HPDE6-E6E7 (cell line): ENCODE results near the gene TMEM205.
A peak's percentile ranks its signal among the peaks of the same experiment; 100 is the strongest.
"Not testable (repeated sequence)": the region's sequence is repeated elsewhere in the genome, so short reads cannot be mapped to it uniquely, and the experiment has no call there.

ENCODE experiments used
- DNase-seq: peaks from one replicate; pipeline ENCODE4 v3.0.0; 2011; ENCODE audit warnings: missing footprints; ENCODE audit errors: extremely low spot score

TMEM205 gene

GRCh38 chr19:11346104-11346940 lies at the start of gene TMEM205, which contains the start of gene CCDC159:
Gene TMEM205 (minus strand): TSS chr19:11346268. CDS start chr19:11345619, 649 bp downstream.
Gene CCDC159 (plus strand): TSS chr19:11346519. CDS start chr19:11346607, 88 bp downstream.
- DNase-seq = peak; percentile 97

- DNase-seq = no peak
These were observed 45.0 kb upstream of the TMEM205 start for GRCh38 chr19:11390933-11391680.

DNA sequence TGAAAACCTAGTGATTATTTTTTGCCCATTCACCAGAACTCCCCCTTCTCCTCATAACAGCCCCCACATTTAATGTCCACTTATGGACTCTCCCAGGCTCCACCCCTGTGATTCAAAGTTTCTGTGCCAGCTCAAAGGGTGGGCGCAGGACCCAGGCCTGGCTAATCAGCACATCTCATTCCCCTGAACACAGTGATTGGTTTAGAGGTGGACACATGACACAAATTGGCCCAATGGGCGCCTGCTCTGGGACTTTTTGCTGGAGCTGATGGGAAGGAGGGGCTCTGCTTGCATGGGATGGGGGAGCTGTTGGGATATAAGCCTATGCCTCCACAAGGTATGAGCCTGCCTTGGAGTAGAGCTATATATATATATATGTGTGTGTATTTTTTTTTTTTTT lies 44.3 kb upstream of the TMEM205 start:
- no peak for DNase-seq

GRCh38 chr19:11387162-11388034 lies 41.3 kb upstream of the TMEM205 start:
- no peak for DNase-seq

DNA sequence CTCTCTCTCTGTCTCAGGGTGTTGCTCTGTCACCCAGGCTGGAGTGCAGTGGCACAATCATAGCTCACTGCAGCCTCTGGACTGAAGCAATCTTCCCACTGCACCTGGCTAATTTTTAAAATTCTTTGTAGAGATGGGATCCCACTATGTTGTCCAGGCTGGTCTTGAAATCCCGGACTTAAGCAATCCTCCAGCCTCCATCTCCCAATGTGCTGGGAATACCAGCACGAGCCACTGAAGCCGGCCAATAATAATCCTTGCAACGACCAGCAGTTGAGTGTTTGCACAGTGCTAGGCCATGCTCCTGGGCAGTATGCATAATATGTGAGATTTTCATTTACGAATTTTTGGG lies 38.7 kb upstream of the TMEM205 start:
- no peak for DNase-seq

DNA sequence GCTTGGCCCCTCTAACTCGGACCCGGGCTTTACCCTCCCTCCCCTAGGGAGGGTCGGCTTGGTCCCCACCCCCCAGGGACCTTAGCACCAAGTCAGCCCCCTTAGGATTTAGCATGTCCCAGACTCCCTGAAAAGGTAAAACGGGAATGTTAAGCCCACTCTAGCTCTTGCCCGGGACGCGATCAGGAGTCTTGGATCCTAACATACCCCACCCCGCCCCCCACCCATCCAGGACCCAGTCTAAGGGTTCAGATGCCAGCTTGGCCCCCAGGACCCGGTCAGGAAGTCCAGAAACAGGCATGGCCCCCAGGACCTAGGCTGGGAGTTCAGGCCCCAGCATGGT lies 37.6 kb upstream of the TMEM205 start:
- DNase-seq = no peak

DNA sequence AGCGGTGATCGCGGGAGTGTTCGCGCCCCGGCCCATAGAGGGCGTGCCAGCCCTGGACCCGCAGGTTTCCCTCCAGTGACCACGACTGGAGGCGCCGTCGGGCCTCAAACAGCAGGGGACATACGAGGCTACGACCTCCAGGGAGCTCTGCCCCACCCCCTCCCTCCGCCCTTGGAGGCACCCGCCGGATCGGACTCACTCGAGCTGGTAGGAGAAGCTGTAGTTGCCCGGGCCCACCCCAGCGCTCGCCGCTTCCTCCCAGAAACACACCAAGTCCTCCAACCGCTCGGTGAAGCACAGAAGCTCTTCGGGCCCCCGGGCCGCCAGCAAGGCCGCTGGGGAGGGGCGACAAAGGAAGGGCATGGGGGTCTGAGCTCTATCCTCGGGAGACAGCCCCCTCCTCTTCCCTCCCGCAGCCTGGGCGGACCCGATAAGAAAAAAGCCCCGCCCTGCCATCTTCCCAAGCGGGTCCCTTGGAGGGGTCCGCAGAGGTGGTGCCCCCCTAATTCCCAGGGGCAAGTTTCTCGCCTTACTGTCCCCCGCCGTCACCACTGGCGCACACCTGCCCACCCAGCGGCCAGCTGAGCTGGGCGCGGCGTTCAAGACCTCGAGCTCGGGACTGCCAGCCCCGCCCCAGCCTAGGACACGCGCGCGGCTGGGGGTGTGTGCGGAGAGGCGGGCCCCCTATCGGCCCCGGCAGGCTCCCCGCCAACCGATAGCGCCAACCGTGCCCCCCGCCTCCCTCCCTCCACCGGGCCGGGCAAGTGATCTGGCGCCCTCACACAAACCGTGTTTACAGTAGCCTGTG lies 37.0 kb upstream of the TMEM205 start:
- DNase-seq = no peak

GRCh38 chr19:11380653-11381537 lies 34.8 kb upstream of the TMEM205 start:
- peak; percentile 99 for DNase-seq

GRCh38 chr19:11379857-11380350 lies 33.8 kb upstream of the TMEM205 start:
- DNase-seq = no peak

DNA sequence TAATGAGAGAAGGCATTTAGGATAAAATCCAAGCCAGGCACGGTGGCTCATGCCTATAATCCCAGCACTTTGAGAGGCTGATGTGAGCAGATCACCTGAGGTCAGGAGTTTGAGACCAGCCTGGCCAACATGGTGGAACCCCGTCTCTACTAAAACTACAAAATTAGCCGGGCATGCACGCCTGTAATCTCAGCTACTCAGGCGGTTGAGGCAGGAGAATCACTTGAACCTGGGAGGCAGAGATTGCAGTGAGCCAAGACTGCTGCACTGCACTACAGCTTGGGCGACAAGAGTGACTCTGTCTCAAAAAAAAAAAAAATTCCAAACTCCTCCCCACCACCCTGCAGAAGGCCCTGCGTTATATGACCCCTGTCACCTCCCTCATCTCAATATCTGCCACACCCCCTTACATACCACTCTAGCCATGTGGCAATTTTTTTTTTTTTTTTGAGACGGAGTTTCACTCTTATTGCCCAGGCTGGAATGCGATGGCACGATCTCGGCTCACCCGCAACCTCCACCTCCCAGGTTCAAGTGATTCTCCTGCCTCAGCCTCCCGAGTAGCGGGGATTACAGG lies 33.3 kb upstream of the TMEM205 start:
- DNase-seq = not testable (repeated sequence)

- DNase-seq = peak; percentile 81
These were observed 32.5 kb upstream of the TMEM205 start for GRCh38 chr19:11378319-11379189.

DNA sequence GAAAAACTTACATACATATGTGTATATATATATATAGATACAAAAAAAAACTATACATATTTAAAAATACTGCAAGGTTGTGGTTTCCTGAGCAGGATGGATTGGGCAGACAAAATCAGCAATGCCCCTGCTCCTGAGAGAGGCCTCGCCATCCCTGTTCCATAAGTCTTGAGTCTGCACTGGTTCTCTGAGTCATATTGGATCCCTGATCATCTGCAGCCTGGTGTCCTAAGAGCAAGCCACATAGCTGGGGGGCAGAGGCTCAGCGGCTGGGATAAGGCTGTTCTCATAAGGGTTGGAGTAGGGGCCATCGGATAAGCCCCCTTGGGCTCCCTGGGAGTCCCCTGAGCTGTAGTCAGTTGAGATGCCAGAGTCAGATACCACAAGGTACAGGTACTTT lies 31.7 kb upstream of the TMEM205 start:
- no peak for DNase-seq

- no peak for DNase-seq
These were observed 31.2 kb upstream of the TMEM205 start for GRCh38 chr19:11377237-11377636.

DNA sequence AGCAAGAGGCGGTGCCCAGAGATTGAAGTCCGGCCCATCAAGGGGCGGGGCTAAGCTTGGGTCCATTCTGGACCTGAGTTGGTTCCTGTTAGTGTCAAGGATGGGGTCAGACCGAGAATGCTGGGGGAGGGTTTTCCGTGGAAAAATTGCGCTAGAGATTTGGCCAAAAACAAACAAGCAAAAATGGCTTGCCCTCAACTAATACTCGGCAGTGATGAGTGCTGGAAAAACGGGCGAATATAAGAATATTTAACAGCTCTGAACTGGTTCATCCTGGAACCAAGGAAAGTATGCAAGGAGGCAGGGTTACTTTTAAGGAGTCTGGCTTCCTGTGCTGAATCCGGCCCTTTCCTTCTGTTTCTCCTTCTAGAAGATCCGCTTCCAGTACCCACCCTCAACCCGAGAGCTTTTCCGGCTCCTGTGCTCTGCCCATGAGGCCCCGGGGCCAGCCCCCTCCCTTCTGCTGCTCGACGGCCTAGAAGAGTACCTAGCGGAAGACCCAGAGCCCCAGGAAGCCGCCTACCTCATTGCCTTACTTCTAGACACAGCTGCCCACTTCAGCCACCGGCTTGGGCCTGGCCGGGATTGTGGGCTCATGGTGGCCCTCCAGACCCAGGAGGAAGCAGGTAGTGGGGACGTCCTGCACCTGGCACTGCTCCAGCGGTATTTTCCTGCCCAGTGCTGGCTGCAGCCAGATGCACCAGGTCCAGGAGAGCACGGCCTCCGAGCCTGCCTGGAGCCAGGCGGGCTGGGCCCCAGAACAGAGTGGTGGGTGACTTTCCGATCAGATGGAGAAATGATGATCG lies 29.3 kb upstream of the TMEM205 start:
- no peak for DNase-seq

- DNase-seq = peak; percentile 100
These were observed 28.5 kb upstream of the TMEM205 start, which contains the start of gene SWSAP1 for GRCh38 chr19:11374433-11375142. Gene SWSAP1 (plus strand): TSS chr19:11374666. CDS start chr19:11374681, 15 bp downstream.

DNA sequence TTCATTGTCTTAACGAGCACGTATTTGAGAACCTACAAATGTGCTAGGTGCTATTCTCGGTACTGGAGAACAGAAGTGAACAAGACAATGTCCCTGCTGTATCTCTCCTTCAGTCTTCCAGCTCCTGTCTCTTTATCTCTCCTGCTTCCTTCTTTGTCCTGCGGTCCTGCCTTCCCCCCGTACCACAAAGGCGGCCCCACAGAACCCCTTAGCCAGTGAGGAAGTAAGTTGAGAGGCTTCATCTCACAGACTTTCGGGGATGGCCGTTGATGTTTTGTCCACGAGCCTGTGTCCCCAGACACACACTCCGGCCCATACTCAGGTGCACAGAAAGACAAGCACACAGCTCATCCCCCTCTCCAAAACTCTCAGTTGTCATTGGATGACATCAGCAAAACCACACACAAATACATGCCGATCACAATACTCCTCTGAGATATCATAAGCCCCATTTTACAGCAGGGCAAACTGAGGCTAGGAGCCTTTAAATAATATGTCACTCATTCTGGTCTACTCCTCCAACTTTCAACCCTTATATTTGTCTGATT lies 27.9 kb upstream of the TMEM205 start:
- DNase-seq = no peak
